Measurements from ENCODE around the gene PRKCA.
"Not testable (repeated sequence)": the region's sequence is repeated elsewhere in the genome, so short reads cannot be mapped to it uniquely, and the experiment has no call there.

DNA sequence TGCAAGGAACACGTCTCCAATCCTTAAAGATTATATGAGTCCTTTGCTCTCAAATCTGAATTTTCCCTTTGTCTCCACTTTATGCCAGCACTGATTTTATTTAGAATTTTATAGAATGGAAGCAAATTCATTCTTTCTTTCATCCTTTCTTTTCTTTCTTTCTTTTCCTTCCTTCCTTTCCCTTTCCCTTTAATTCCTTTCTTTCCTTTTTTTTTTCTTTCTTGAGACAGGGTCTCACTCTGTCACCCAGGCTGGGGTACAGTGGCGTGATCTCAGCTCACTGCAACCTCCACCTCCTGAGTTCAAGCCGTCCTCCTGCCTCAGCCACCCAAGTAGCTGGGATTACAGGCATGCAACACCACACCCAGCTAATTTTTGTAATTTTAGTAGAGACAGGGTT lies 187.2 kb downstream of the PRKCA start:
- not testable (repeated sequence) for TF ChIP-seq RAD21 (conservative IDR thresholded peaks at IDR 0.05 in 1 of 2, IDR thresholded peaks at IDR 0.05 in 1 of 2); POLR2A (IDR thresholded peaks at IDR 0.05; ENCODE audit: low read length); CEBPB (IDR thresholded peaks at IDR 0.05); HDAC2 (IDR thresholded peaks at IDR 0.05)
- TF ChIP-seq, protein P1, sequence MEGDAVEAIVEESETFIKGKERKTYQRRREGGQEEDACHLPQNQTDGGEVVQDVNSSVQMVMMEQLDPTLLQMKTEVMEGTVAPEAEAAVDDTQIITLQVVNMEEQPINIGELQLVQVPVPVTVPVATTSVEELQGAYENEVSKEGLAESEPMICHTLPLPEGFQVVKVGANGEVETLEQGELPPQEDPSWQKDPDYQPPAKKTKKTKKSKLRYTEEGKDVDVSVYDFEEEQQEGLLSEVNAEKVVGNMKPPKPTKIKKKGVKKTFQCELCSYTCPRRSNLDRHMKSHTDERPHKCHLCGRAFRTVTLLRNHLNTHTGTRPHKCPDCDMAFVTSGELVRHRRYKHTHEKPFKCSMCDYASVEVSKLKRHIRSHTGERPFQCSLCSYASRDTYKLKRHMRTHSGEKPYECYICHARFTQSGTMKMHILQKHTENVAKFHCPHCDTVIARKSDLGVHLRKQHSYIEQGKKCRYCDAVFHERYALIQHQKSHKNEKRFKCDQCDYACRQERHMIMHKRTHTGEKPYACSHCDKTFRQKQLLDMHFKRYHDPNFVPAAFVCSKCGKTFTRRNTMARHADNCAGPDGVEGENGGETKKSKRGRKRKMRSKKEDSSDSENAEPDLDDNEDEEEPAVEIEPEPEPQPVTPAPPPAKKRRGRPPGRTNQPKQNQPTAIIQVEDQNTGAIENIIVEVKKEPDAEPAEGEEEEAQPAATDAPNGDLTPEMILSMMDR (IDR thresholded peaks at IDR 0.05), result not testable (repeated sequence)
